ENCODE data around the gene ATG101. TPM values are rescaled to one million over a fixed set of nuclear protein-coding genes. Genes with fewer than 3 reads are reported as not detected.

ATG101 gene
- total RNA-seq (2014; rRNA removed; shearing (Covaris generic)) = 54.7 and 72.2 TPM in 2 replicates

- in situ Hi-C loops (cut with HindIII; ENCODE audit: low sequenced_read_pairs) = no loop called here
- peak; percentile 95 for DNase-seq (ENCODE audit: low spot score)
Observed at GRCh38 chr12:52069327-52070184, at the start of gene ATG101. ATG101 (plus strand) TSS chr12:52069978; CDS start chr12:52073651, 3,673 bp downstream.

GRCh38 chr12:52020539-52021336 is 49.0 kb upstream of the ATG101 start:
- peak; percentile 42 for DNase-seq (ENCODE audit: low spot score)
- in situ Hi-C loops (cut with HindIII; ENCODE audit: low sequenced_read_pairs) = loop anchor here (5.0 kb wide), 1 partner anchor 72 kb away; no protein-coding TSS in a partner anchor

GRCh38 chr12:52022841-52023181 is 47.0 kb upstream of the ATG101 start:
- no peak for DNase-seq (ENCODE audit: low spot score)
- in situ Hi-C loops (cut with HindIII; ENCODE audit: low sequenced_read_pairs) = loop anchor here (5.0 kb wide), 1 partner anchor 69 kb away; no protein-coding TSS in a partner anchor

GRCh38 chr12:52023182-52023975 is 46.4 kb upstream of the ATG101 start:
- peak; percentile 49 for DNase-seq (ENCODE audit: low spot score)
- in situ Hi-C loops (cut with HindIII; ENCODE audit: low sequenced_read_pairs) = loop anchor here (5.0 kb wide), 1 partner anchor 69 kb away; no protein-coding TSS in a partner anchor

GRCh38 chr12:52023976-52024688 is 45.6 kb upstream of the ATG101 start:
- DNase-seq (ENCODE audit: low spot score) = no peak
- in situ Hi-C loops (cut with HindIII; ENCODE audit: low sequenced_read_pairs) = loop anchor here (5.0 kb wide), 1 partner anchor 68 kb away; no protein-coding TSS in a partner anchor

- DNase-seq (ENCODE audit: low spot score) = no peak
- in situ Hi-C loops (cut with HindIII; ENCODE audit: low sequenced_read_pairs) = loop anchor here (5.0 kb wide), 1 partner anchor 67 kb away; no protein-coding TSS in a partner anchor
Observed at GRCh38 chr12:52024845-52025230, 44.9 kb upstream of the ATG101 start.

GRCh38 chr12:52026263-52026662 is 43.5 kb upstream of the ATG101 start:
- DNase-seq (ENCODE audit: low spot score) = no peak
- in situ Hi-C loops (cut with HindIII; ENCODE audit: low sequenced_read_pairs) = no loop called here

- in situ Hi-C loops (cut with HindIII; ENCODE audit: low sequenced_read_pairs) = no loop called here
Observed at GRCh38 chr12:52027085-52027843, 42.5 kb upstream of the ATG101 start.

GRCh38 chr12:52029685-52030084 is 40.1 kb upstream of the ATG101 start:
- no peak for DNase-seq (ENCODE audit: low spot score)
- in situ Hi-C loops (cut with HindIII; ENCODE audit: low sequenced_read_pairs) = no loop called here

More at GRCh38 chr12:52027085-52027843, 42.5 kb upstream of the ATG101 start:
- DNase-seq (ENCODE audit: low spot score) = no peak

- in situ Hi-C loops (cut with HindIII; ENCODE audit: low sequenced_read_pairs) = no loop called here
- peak; percentile 85 for DNase-seq (ENCODE audit: low spot score)
Observed at GRCh38 chr12:52032446-52032803, 37.4 kb upstream of the ATG101 start.

GRCh38 chr12:52032804-52033445 is 36.9 kb upstream of the ATG101 start:
- peak; percentile 98 for DNase-seq (ENCODE audit: low spot score)
- in situ Hi-C loops (cut with HindIII; ENCODE audit: low sequenced_read_pairs) = no loop called here

GRCh38 chr12:52033446-52034140 is 36.2 kb upstream of the ATG101 start:
- in situ Hi-C loops (cut with HindIII; ENCODE audit: low sequenced_read_pairs) = no loop called here
- no peak for DNase-seq (ENCODE audit: low spot score)

- no peak for DNase-seq (ENCODE audit: low spot score)
- in situ Hi-C loops (cut with HindIII; ENCODE audit: low sequenced_read_pairs) = no loop called here
Observed at GRCh38 chr12:52035190-52035589, 34.6 kb upstream of the ATG101 start.

GRCh38 chr12:52035926-52036325 is 33.9 kb upstream of the ATG101 start:
- DNase-seq (ENCODE audit: low spot score) = no peak

GRCh38 chr12:52036587-52037171 is 33.1 kb upstream of the ATG101 start:
- in situ Hi-C loops (cut with HindIII; ENCODE audit: low sequenced_read_pairs) = no loop called here

More at GRCh38 chr12:52035926-52036325, 33.9 kb upstream of the ATG101 start:
- in situ Hi-C loops (cut with HindIII; ENCODE audit: low sequenced_read_pairs) = no loop called here

GRCh38 chr12:52037248-52037861 is 32.4 kb upstream of the ATG101 start:
- in situ Hi-C loops (cut with HindIII; ENCODE audit: low sequenced_read_pairs) = no loop called here
- DNase-seq (ENCODE audit: low spot score) = no peak

More at GRCh38 chr12:52036587-52037171, 33.1 kb upstream of the ATG101 start:
- peak; percentile 88 for DNase-seq (ENCODE audit: low spot score)
